ENCODE data around the gene RAB11B. TPM values are rescaled to one million over a fixed set of nuclear protein-coding genes. Genes with fewer than 3 reads are reported as not detected.
A peak's percentile ranks its signal among the peaks of the same experiment; 100 is the strongest.
"Not testable (repeated sequence)": the region's sequence is repeated elsewhere in the genome, so short reads cannot be mapped to it uniquely, and the experiment has no call there.

Gene RAB11B
- total and polyA plus RNA-seq, 2 of the 13 experiments (the other 11 are each of a cell fraction or from before 2014, with no cell fraction given): 6.0 to 28.4 TPM

GRCh38 chr19:8352134-8352827, 37.9 kb upstream of the RAB11B start (continued):
- TF ChIP-seq, protein P1, sequence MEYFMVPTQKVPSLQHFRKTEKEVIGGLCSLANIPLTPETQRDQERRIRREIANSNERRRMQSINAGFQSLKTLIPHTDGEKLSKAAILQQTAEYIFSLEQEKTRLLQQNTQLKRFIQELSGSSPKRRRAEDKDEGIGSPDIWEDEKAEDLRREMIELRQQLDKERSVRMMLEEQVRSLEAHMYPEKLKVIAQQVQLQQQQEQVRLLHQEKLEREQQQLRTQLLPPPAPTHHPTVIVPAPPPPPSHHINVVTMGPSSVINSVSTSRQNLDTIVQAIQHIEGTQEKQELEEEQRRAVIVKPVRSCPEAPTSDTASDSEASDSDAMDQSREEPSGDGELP (IDR thresholded peaks at IDR 0.05; ENCODE audit: borderline replicate concordance, low read depth): no peak

GRCh38 chr19:8352845-8353244, 37.3 kb upstream of the RAB11B start:
- H3K9ac ChIP-seq (ENCODE audit: insufficient read depth, low read depth, low read length); DNase-seq (ENCODE audit: low spot score); H3K27ac ChIP-seq (ENCODE audit: extremely low read length, insufficient read depth, low read length); H2AFZ ChIP-seq (ENCODE audit: low read length); H3K9me3 ChIP-seq (ENCODE audit: low read length); ATAC-seq; BruUV-seq (replicated peaks); H4K20me1 ChIP-seq (ENCODE audit: insufficient read depth, low read length); H3K27me3 ChIP-seq (ENCODE audit: control insufficient read depth in 1 of 2, insufficient read depth in 2 of 2, low read length in 2 of 2); H3K36me3 ChIP-seq (replicated peaks in 1 of 2; ENCODE audit: control insufficient read depth in 1 of 2, insufficient read depth in 2 of 2, low read length in 2 of 2); H3K79me2 ChIP-seq (ENCODE audit: insufficient read depth, low read length); FAIRE-seq: not testable (repeated sequence)
- CTCF ChIA-PET (ENCODE audit: low intra/inter-chr PET ratio, low total read pairs): interaction anchor here (3.3 to 4.7 kb wide), 2 partner anchors 21 to 44 kb away, joined by 35 to 42 read pairs; no protein-coding TSS in a partner anchor
- WGBS (ENCODE audit: low lambda C conversion rate): no CpG with 5 or more reads among the region's 5 CpGs
- Histone ChIP-seq H3K4me2 (ENCODE audit: low read depth, low read length) (peak overlapping the region; percentile 64), H3K4me3 (replicated peaks in 1 of 3; ENCODE audit: insufficient read depth in 1 of 3, low read depth in 2 of 3, low read length in 3 of 3) (peak overlapping the region in 1 of 3 experiments; percentile 38; a peak in 2 of 6 replicates), H3K4me1 (ENCODE audit: insufficient read depth, low read length) (peaks cover 69% of the 10 kb centered on the region)
- POLR2A ChIA-PET: interaction anchor here (1.0 to 2.4 kb wide), 7 partner anchors 13 to 97 kb away, joined by 3 to 6 read pairs (median 4); partner anchors contain the start of gene RAB11B
- intact Hi-C loops (cut with micrococcal nuclease; ENCODE audit: unreplicated experiment): loop anchor here (10.0 kb wide), 1 partner anchor 92 kb away; the partner anchor contains the start of gene HNRNPM
- in situ Hi-C loops (cut with HindIII; ENCODE audit: extremely low pct_ligation_motif_present, low pct_unique_long_range_greater_than_20kb): loop anchor here (5.0 kb wide), 1 partner anchor 44 kb away; no protein-coding TSS in a partner anchor
- TF ChIP-seq, protein P2, sequence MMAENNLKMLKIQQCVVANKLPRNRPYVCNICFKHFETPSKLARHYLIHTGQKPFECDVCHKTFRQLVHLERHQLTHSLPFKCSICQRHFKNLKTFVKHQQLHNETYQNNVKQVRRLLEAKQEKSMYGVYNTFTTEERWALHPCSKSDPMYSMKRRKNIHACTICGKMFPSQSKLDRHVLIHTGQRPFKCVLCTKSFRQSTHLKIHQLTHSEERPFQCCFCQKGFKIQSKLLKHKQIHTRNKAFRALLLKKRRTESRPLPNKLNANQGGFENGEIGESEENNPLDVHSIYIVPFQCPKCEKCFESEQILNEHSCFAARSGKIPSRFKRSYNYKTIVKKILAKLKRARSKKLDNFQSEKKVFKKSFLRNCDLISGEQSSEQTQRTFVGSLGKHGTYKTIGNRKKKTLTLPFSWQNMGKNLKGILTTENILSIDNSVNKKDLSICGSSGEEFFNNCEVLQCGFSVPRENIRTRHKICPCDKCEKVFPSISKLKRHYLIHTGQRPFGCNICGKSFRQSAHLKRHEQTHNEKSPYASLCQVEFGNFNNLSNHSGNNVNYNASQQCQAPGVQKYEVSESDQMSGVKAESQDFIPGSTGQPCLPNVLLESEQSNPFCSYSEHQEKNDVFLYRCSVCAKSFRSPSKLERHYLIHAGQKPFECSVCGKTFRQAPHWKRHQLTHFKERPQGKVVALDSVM (CRISPR knock-in tag; IDR thresholded peaks at IDR 0.05): 0 out of 2 replicates have a peak, but pooled peaks have one; percentile 17
